Muscle of arm (tissue), 12 donors: Measurements from ENCODE around the gene KHDRBS1. TPM values are rescaled to one million over a fixed set of nuclear protein-coding genes. Genes with fewer than 3 reads are reported as not detected.
"Not testable (repeated sequence)": the region's sequence is repeated elsewhere in the genome, so short reads cannot be mapped to it uniquely, and the experiment has no call there.

Experiments
- DNase-seq: peaks from one replicate; pipeline ENCODE4 v3.0.0-alpha.2; 2013
- polyA plus RNA-seq, 12 donors: library from polyadenylated mRNA; unstranded; fragments of 120-200 nt; gene quantifications; one replicate each; pipeline ENCODE4 v1.2.1, GENCODE V29; 2013; ENCODE audit not compliant: insufficient read length in 12 of 12

The KHDRBS1 gene
- polyA plus RNA-seq, 12 donors, result 131 to 170 (median 142) TPM; not detected in 1

GRCh38 chr1:32056598-32056997, 42.9 kb downstream of the KHDRBS1 start:
- DNase-seq, result no peak

GRCh38 chr1:32060914-32061313, 47.2 kb downstream of the KHDRBS1 start:
- no peak for DNase-seq

GRCh38 chr1:32062867-32063230, 49.2 kb downstream of the KHDRBS1 start:
- no peak for DNase-seq

- peak; percentile 61 for DNase-seq
These were observed 49.6 kb downstream of the KHDRBS1 start for GRCh38 chr1:32063261-32063681.

GRCh38 chr1:32065613-32066488, 52.2 kb downstream of the KHDRBS1 start:
- DNase-seq, result not testable (repeated sequence)

GRCh38 chr1:32066489-32066873, 52.8 kb downstream of the KHDRBS1 start:
- DNase-seq, result peak; percentile 64

- DNase-seq, result no peak
These were observed 55.4 kb downstream of the KHDRBS1 start for GRCh38 chr1:32068957-32069588.

GRCh38 chr1:32071758-32072621, 58.3 kb downstream of the KHDRBS1 start:
- DNase-seq, result no peak

- peak; percentile 96 for DNase-seq
These were observed 59.1 kb downstream of the KHDRBS1 start, which contains the start of gene TMEM39B for GRCh38 chr1:32072622-32073298. Gene TMEM39B (plus strand): TSS chr1:32072939. CDS start chr1:32073048, 109 bp downstream.

- no peak for DNase-seq
These were observed 59.9 kb downstream of the KHDRBS1 start for GRCh38 chr1:32073299-32074229.

- DNase-seq, result no peak
These were observed 61.2 kb downstream of the KHDRBS1 start for GRCh38 chr1:32074841-32075240.

- no peak for DNase-seq
These were observed 63.8 kb downstream of the KHDRBS1 start for GRCh38 chr1:32077451-32077850.

GRCh38 chr1:32082022-32082421, 68.4 kb downstream of the KHDRBS1 start:
- no peak for DNase-seq

- not testable (repeated sequence) for DNase-seq
These were observed 72.7 kb downstream of the KHDRBS1 start for GRCh38 chr1:32086381-32086780.

GRCh38 chr1:32091176-32091575, 77.5 kb downstream of the KHDRBS1 start:
- no peak for DNase-seq

- no peak for DNase-seq
These were observed 77.9 kb downstream of the KHDRBS1 start for GRCh38 chr1:32091591-32091990.
